ENCODE measurements around the gene FAM47C. TPM values are rescaled to one million over a fixed set of nuclear protein-coding genes. Genes with fewer than 3 reads are reported as not detected.

Gene FAM47C
- total and polyA plus RNA-seq, 2 of the 13 experiments (the other 11 are each of a cell fraction or from before 2014, with no cell fraction given) = not detected

DNA sequence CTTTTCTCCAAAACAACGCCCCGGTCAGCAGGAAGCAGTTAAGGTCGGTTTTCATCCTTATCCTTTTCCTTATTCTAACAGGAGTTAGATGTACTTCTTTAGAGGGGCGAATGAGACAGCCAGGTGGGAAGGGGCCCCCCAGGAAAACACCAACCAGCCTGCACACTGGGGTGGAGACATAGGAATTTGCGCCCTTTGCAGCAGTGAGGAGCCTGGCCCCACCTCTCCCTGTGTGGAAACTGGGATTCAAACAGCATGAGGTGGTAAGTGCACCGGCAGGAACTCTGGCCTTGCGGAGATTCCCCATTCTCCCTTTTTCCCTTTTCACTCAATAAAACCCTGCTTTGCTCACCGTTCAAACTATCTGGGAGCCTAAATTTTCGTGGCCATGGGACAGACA, 8.0 kb upstream of the FAM47C start (continued):
- TF ChIP-seq, protein P1, sequence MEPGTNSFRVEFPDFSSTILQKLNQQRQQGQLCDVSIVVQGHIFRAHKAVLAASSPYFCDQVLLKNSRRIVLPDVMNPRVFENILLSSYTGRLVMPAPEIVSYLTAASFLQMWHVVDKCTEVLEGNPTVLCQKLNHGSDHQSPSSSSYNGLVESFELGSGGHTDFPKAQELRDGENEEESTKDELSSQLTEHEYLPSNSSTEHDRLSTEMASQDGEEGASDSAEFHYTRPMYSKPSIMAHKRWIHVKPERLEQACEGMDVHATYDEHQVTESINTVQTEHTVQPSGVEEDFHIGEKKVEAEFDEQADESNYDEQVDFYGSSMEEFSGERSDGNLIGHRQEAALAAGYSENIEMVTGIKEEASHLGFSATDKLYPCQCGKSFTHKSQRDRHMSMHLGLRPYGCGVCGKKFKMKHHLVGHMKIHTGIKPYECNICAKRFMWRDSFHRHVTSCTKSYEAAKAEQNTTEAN (CRISPR knock-in tag; conservative IDR thresholded peaks at IDR 0.05) = no peak
- TF ChIP-seq ZSCAN21 (CRISPR knock-in tag; IDR thresholded peaks at IDR 0.05; ENCODE audit: borderline replicate concordance) (no peak), KDM1A (CRISPR knock-in tag; IDR thresholded peaks at IDR 0.05) (no peak), ZFAT (CRISPR knock-in tag; conservative IDR thresholded peaks at IDR 0.05) (no peak), POLR2AphosphoS2 (IDR thresholded peaks at IDR 0.05; ENCODE audit: low read depth, low read length) (no peak), ZNF33A (CRISPR knock-in tag; IDR thresholded peaks at IDR 0.05; ENCODE audit: borderline replicate concordance) (no peak), JUND (CRISPR knock-in tag; IDR thresholded peaks at IDR 0.05) (no peak)
- TF ChIP-seq, protein P2, sequence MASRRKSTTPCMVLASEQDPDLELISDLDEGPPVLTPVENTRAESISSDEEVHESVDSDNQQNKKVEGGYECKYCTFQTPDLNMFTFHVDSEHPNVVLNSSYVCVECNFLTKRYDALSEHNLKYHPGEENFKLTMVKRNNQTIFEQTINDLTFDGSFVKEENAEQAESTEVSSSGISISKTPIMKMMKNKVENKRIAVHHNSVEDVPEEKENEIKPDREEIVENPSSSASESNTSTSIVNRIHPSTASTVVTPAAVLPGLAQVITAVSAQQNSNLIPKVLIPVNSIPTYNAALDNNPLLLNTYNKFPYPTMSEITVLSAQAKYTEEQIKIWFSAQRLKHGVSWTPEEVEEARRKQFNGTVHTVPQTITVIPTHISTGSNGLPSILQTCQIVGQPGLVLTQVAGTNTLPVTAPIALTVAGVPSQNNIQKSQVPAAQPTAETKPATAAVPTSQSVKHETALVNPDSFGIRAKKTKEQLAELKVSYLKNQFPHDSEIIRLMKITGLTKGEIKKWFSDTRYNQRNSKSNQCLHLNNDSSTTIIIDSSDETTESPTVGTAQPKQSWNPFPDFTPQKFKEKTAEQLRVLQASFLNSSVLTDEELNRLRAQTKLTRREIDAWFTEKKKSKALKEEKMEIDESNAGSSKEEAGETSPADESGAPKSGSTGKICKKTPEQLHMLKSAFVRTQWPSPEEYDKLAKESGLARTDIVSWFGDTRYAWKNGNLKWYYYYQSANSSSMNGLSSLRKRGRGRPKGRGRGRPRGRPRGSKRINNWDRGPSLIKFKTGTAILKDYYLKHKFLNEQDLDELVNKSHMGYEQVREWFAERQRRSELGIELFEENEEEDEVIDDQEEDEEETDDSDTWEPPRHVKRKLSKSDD (CRISPR knock-in tag; IDR thresholded peaks at IDR 0.05; ENCODE audit: low read depth) = no peak
- TF ChIP-seq, protein P3, sequence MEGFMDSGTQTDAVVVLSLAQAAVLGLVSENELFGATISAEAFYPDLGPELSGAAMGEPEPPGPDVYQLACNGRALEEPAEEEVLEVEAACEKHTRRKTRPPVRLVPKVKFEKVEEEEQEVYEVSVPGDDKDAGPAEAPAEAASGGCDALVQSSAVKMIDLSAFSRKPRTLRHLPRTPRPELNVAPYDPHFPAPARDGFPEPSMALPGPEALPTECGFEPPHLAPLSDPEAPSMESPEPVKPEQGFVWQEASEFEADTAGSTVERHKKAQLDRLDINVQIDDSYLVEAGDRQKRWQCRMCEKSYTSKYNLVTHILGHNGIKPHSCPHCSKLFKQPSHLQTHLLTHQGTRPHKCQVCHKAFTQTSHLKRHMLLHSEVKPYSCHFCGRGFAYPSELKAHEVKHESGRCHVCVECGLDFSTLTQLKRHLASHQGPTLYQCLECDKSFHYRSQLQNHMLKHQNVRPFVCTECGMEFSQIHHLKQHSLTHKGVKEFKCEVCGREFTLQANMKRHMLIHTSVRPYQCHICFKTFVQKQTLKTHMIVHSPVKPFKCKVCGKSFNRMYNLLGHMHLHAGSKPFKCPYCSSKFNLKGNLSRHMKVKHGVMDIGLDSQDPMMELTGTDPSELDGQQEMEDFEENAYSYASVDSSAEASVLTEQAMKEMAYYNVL (CRISPR knock-in tag; IDR thresholded peaks at IDR 0.05; ENCODE audit: borderline replicate concordance) = no peak
